ENCODE measurements around the gene EBP. TPM values are rescaled to one million over a fixed set of nuclear protein-coding genes. Genes with fewer than 3 reads are reported as not detected.
A peak's percentile ranks its signal among the peaks of the same experiment; 100 is the strongest.

Gene EBP
- total RNA-seq: 45.6 and 64.8 TPM in 2 replicates

GRCh38 chrX:48521353-48522243 is at the start of gene EBP:
Gene EBP (plus strand): TSS chrX:48521808. CDS start chrX:48523772, 1,964 bp downstream.
- TF ChIP-seq CTCF (IDR thresholded peaks at IDR 0.05; ENCODE audit: extremely low read depth, low read depth, low read length): no peak
- H3K4me3 ChIP-seq (ENCODE audit: insufficient read depth, low read length): peak within 1 kb of the TSS; percentile 77
- no peaks in the 10 kb centered on the region for H3K9me3 ChIP-seq (ENCODE audit: low read depth, low read length)
- H3K4me2 ChIP-seq (ENCODE audit: insufficient read depth, low read length): peak within 1 kb of the TSS; percentile 85
- peak; percentile 95 for DNase-seq (ENCODE audit: insufficient read length, low spot score, missing footprints)
- H3K27ac ChIP-seq (ENCODE audit: low read depth, low read length): peak within 1 kb of the TSS; percentile 63
- peaks cover 11% of the 10 kb centered on the region for H3K79me2 ChIP-seq (ENCODE audit: insufficient read depth, low read length)
- no peaks in the 10 kb centered on the region for H3K27me3 ChIP-seq (ENCODE audit: insufficient read depth, low read length)
- H3K4me1 ChIP-seq (ENCODE audit: insufficient read depth, low read length): no peaks in the 10 kb centered on the region
- no peaks in the 10 kb centered on the region for H4K20me1 ChIP-seq (ENCODE audit: insufficient read depth, low read length)
- H3K36me3 ChIP-seq (ENCODE audit: insufficient read depth, low read length): peaks cover 10% of the 10 kb centered on the region
- peak within 1 kb of the TSS; percentile 72 for H2AFZ ChIP-seq (ENCODE audit: low read length)

GRCh38 chrX:48472225-48472624 is 49.4 kb upstream of the EBP start:
- peaks cover 33% of the 10 kb centered on the region for H3K79me2 ChIP-seq (ENCODE audit: insufficient read depth, low read length)
- H3K4me1 ChIP-seq (ENCODE audit: insufficient read depth, low read length): peaks cover 10% of the 10 kb centered on the region
- no peak overlapping the region for H3K27ac ChIP-seq (ENCODE audit: low read depth, low read length)
- no peaks in the 10 kb centered on the region for H3K36me3 ChIP-seq (ENCODE audit: insufficient read depth, low read length)
- H3K27me3 ChIP-seq (ENCODE audit: insufficient read depth, low read length): no peaks in the 10 kb centered on the region
- H3K9me3 ChIP-seq (ENCODE audit: low read depth, low read length): no peaks in the 10 kb centered on the region
- no peak overlapping the region for H2AFZ ChIP-seq (ENCODE audit: low read length)
- no peak for TF ChIP-seq CTCF (IDR thresholded peaks at IDR 0.05; ENCODE audit: extremely low read depth, low read depth, low read length)
- no peak overlapping the region for H3K4me2 ChIP-seq (ENCODE audit: insufficient read depth, low read length)
- DNase-seq (ENCODE audit: insufficient read length, low spot score, missing footprints): peak; percentile 53
- no peak overlapping the region for H3K4me3 ChIP-seq (ENCODE audit: insufficient read depth, low read length)
- H4K20me1 ChIP-seq (ENCODE audit: insufficient read depth, low read length): no peaks in the 10 kb centered on the region

GRCh38 chrX:48472851-48473703 is 48.5 kb upstream of the EBP start:
- H3K4me3 ChIP-seq (ENCODE audit: insufficient read depth, low read length): no peak overlapping the region
- H3K79me2 ChIP-seq (ENCODE audit: insufficient read depth, low read length): peaks cover 34% of the 10 kb centered on the region
- no peaks in the 10 kb centered on the region for H3K9me3 ChIP-seq (ENCODE audit: low read depth, low read length)
- TF ChIP-seq CTCF (IDR thresholded peaks at IDR 0.05; ENCODE audit: extremely low read depth, low read depth, low read length): no peak
- no peaks in the 10 kb centered on the region for H4K20me1 ChIP-seq (ENCODE audit: insufficient read depth, low read length)
- H3K27me3 ChIP-seq (ENCODE audit: insufficient read depth, low read length): no peaks in the 10 kb centered on the region
- H2AFZ ChIP-seq (ENCODE audit: low read length): no peak overlapping the region
- H3K4me1 ChIP-seq (ENCODE audit: insufficient read depth, low read length): peaks cover 4% of the 10 kb centered on the region
- peak; percentile 54 for DNase-seq (ENCODE audit: insufficient read length, low spot score, missing footprints)
- H3K36me3 ChIP-seq (ENCODE audit: insufficient read depth, low read length): no peaks in the 10 kb centered on the region
- no peak overlapping the region for H3K4me2 ChIP-seq (ENCODE audit: insufficient read depth, low read length)
- no peak overlapping the region for H3K27ac ChIP-seq (ENCODE audit: low read depth, low read length)

GRCh38 chrX:48473704-48473990 is 48.0 kb upstream of the EBP start:
- peaks cover 4% of the 10 kb centered on the region for H3K4me1 ChIP-seq (ENCODE audit: insufficient read depth, low read length)
- no peaks in the 10 kb centered on the region for H3K9me3 ChIP-seq (ENCODE audit: low read depth, low read length)
- DNase-seq (ENCODE audit: insufficient read length, low spot score, missing footprints): peak; percentile 59
- TF ChIP-seq CTCF (IDR thresholded peaks at IDR 0.05; ENCODE audit: extremely low read depth, low read depth, low read length): no peak
- no peaks in the 10 kb centered on the region for H3K27me3 ChIP-seq (ENCODE audit: insufficient read depth, low read length)
- H3K27ac ChIP-seq (ENCODE audit: low read depth, low read length): no peak overlapping the region
- no peak overlapping the region for H2AFZ ChIP-seq (ENCODE audit: low read length)
- no peak overlapping the region for H3K4me3 ChIP-seq (ENCODE audit: insufficient read depth, low read length)
- H4K20me1 ChIP-seq (ENCODE audit: insufficient read depth, low read length): no peaks in the 10 kb centered on the region
- no peak overlapping the region for H3K4me2 ChIP-seq (ENCODE audit: insufficient read depth, low read length)
- no peaks in the 10 kb centered on the region for H3K36me3 ChIP-seq (ENCODE audit: insufficient read depth, low read length)
- peaks cover 39% of the 10 kb centered on the region for H3K79me2 ChIP-seq (ENCODE audit: insufficient read depth, low read length)
